ENCODE data around the gene ATG4B.

- TF ChIP-seq CTCF (IDR thresholded peaks at IDR 0.05), result no peak
- no peak for TF ChIP-seq EZH2 (IDR thresholded peaks at IDR 0.05)
Measured at GRCh38 chr2:241677392-241677791, 39.9 kb downstream of the ATG4B start.
